HepG2 (cell line): Measurements from ENCODE around the gene CCT3. TPM values are rescaled to one million over a fixed set of nuclear protein-coding genes. Genes with fewer than 3 reads are reported as not detected.

ENCODE experiments used
- BCLAF1 ChIP-seq: fragments of 450-650 bp; IDR thresholded peaks from 2 replicates; pipeline ENCODE4 v1.6.1; 2017; ENCODE audit warnings: mild to moderate bottlenecking
- CSRNP2 ChIP-seq: sonication (generic); formaldehyde crosslinking; conservative IDR thresholded peaks from 2 replicates; pipeline ENCODE4 v1.8.0; 2022; ENCODE audit warnings: low read depth, missing genetic modification reagents
- EED ChIP-seq: sonication (generic); formaldehyde crosslinking; IDR thresholded peaks from 2 replicates; pipeline ENCODE4 v1.5.0; 2020; ENCODE audit warnings: mild to moderate bottlenecking, missing genetic modification reagents
- KDM2A ChIP-seq: sonication (generic); formaldehyde crosslinking; IDR thresholded peaks from 2 replicates; pipeline ENCODE4 v1.4.0; 2020; ENCODE audit warnings: low read depth, missing genetic modification reagents, borderline replicate concordance
- KLF6 ChIP-seq: IDR thresholded peaks from 2 replicates; pipeline ENCODE4 v1.8.0; 2016; ENCODE audit warnings: missing biosample characterization, missing genetic modification reagents
- MAF1 ChIP-seq: sonication (generic); formaldehyde crosslinking; IDR thresholded peaks from 2 replicates; pipeline ENCODE4 v1.5.0; 2020; ENCODE audit warnings: missing genetic modification reagents, borderline replicate concordance
- MNT ChIP-seq: fragments of 450-650 bp; IDR thresholded peaks from 2 replicates; pipeline ENCODE4 v1.6.1; 2016
- MXD3 ChIP-seq: IDR thresholded peaks from 2 replicates; pipeline ENCODE4 v1.6.1; 2016; ENCODE audit warnings: mild to moderate bottlenecking, missing biosample characterization, missing genetic modification reagents
- PITX1 ChIP-seq: sonication (generic); formaldehyde crosslinking; IDR thresholded peaks from 2 replicates; pipeline ENCODE4 v1.5.1; 2020; ENCODE audit warnings: mild to moderate bottlenecking, missing genetic modification reagents
- SALL1 ChIP-seq: sonication (generic); formaldehyde crosslinking; IDR thresholded peaks from 2 replicates; pipeline ENCODE4 v1.8.0; 2022; ENCODE audit warnings: mild to moderate bottlenecking, missing genetic modification reagents
- SAP130 ChIP-seq: IDR thresholded peaks from 2 replicates; pipeline ENCODE4 v1.6.1; 2016; ENCODE audit warnings: low read depth
- STAG1 ChIP-seq: sonication (generic); formaldehyde crosslinking; IDR thresholded peaks from 2 replicates; pipeline ENCODE4 v1.4.0; 2020; ENCODE audit warnings: missing genetic modification reagents
- ZNF275 ChIP-seq: sonication (generic); formaldehyde crosslinking; IDR thresholded peaks from 2 replicates; pipeline ENCODE4 v1.8.0; 2022; ENCODE audit warnings: missing genetic modification reagents, mild to moderate bottlenecking, inconsistent platforms, borderline replicate concordance
- ZNF367 ChIP-seq: sonication (generic); formaldehyde crosslinking; IDR thresholded peaks from 2 replicates; pipeline ENCODE4 v1.4.0; 2020; ENCODE audit warnings: missing genetic modification reagents, borderline replicate concordance
- ZNF510 ChIP-seq: sonication (generic); formaldehyde crosslinking; IDR thresholded peaks from 2 replicates; pipeline ENCODE4 v1.4.0; 2020; ENCODE audit warnings: low read depth, mild to moderate bottlenecking, missing genetic modification reagents
- ZNF569 ChIP-seq: sonication (generic); formaldehyde crosslinking; IDR thresholded peaks from 2 replicates; pipeline ENCODE4 v1.5.0; 2020; ENCODE audit warnings: mild to moderate bottlenecking, missing genetic modification reagents, moderate library complexity, borderline replicate concordance
- ZNF687 ChIP-seq: sonication (generic); formaldehyde crosslinking; IDR thresholded peaks from 2 replicates; pipeline ENCODE4 v1.5.1; 2020; ENCODE audit warnings: mild to moderate bottlenecking, missing genetic modification reagents, moderate library complexity
- polyA plus RNA-seq, 8 experiments: library from polyadenylated mRNA; depleted of rRNA in 3 of 8; stranded (reverse) in 7 of 8; unstranded in 1 of 8; fragments of >200 nt; fragmentation: Illumina TruSeq in 4 of 8; extraction: Trizol in 4 of 8; gene quantifications; 2 replicates each; pipeline versions ENCODE4 v1.2.1 to v1.2.3, GENCODE V29; 2011 to 2016; ENCODE audit warnings: low read depth in 4 of 8, missing spikeins in 1 of 8, mixed read lengths in 1 of 8; ENCODE audit not compliant: insufficient read depth in 1 of 8
- total RNA-seq, 5 experiments: library from RNA; depleted of rRNA; stranded (reverse); fragments of >200 nt; fragmentation: Illumina TruSeq; extraction: Trizol; gene quantifications; 2 replicates each; pipeline ENCODE4 v1.2.3, GENCODE V29; 2016; ENCODE audit warnings: low read depth in 1 of 5

The CCT3 gene
- total and polyA plus RNA-seq, 2 of the 13 experiments (the other 11 are each of a cell fraction or from before 2014, with no cell fraction given) = 319 to 615 TPM

GRCh38 chr1:156383023-156383422, 44.9 kb upstream of the CCT3 start (continued):
- TF ChIP-seq ZNF687 (CRISPR knock-in tag) (peak; percentile 70), KDM2A (CRISPR knock-in tag) (no peak), STAG1 (CRISPR knock-in tag) (peak; percentile 65), SALL1 (CRISPR knock-in tag) (peak; percentile 33; the same call in 1 of the 2 replicates), SAP130 (CRISPR knock-in tag) (peak; percentile 34; the same call in 1 of the 2 replicates), ZNF510 (CRISPR knock-in tag) (no peak), EED (CRISPR knock-in tag) (0 out of 2 replicates have a peak, but pooled peaks have one; percentile 28), MNT (no peak), ZNF367 (CRISPR knock-in tag) (no peak), MXD3 (CRISPR knock-in tag) (no peak), ZNF569 (CRISPR knock-in tag) (no peak), KLF6 (no peak), ZNF275 (CRISPR knock-in tag) (no peak), BCLAF1 (no peak), CSRNP2 (no peak), PITX1 (no peak), MAF1 (CRISPR knock-in tag) (no peak)
